Measurements from ENCODE around the gene USP53. TPM values are rescaled to one million over a fixed set of nuclear protein-coding genes. Genes with fewer than 3 reads are reported as not detected.

The USP53 gene
- total RNA-seq, 3 donors from 2014 or later (not counting 1 experiment from before 2014, with no cell fraction given) = 8.9 to 10.5 (median 9.3) TPM

DNA sequence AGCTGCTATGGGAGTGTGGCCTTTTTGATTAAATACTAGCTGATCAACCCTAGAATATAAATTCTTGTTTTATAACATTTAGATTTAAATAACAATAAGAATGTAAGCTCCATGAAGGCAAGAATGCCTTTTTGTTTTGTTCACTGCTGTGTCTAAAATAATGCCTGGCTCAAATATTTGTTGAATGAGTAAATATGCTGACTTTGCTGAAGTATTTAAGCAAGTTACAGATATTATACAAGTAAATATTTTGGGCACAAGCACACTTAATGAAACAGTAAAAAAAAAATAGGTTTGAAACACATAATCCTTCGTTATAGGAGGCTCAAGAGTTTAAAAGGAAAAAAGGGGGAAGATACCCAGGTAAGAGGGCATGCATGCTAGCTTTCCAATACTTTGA, 85.3 kb downstream of the USP53 start:
- Histone ChIP-seq H3K4me3 (ENCODE audit: low read length) (no peak overlapping the region), H3K36me3 (ENCODE audit: control insufficient read depth, insufficient read depth, low read length) (peaks cover 19% of the 10 kb centered on the region), H3K9me3 (ENCODE audit: control insufficient read depth, insufficient read depth, low read length) (no peaks in the 10 kb centered on the region), H3K4me1 (ENCODE audit: control insufficient read depth, insufficient read depth, low read length) (peaks cover 15% of the 10 kb centered on the region), H3K27me3 (ENCODE audit: control insufficient read depth, insufficient read depth, low read length) (no peaks in the 10 kb centered on the region), H3K27ac (ENCODE audit: low read length) (no peak overlapping the region)
- no peak for ATAC-seq
- Mint-ChIP-seq H3K27me3 (ENCODE audit: low read depth in 2 of 2) (no peaks in the 10 kb centered on the region), H3K9me3 (no peaks in the 10 kb centered on the region), H3K4me3 (peak overlapping the region; percentile 100), H3K27ac (peak overlapping the region; percentile 100), H3K4me1 (peaks cover 30 to 38% of the 10 kb centered on the region in 2 donors), H3K36me3 (peaks cover 8% of the 10 kb centered on the region)
- intact Hi-C loops (cut with micrococcal nuclease) = no loop called here
- 100% methylated on average over 1 of the region's 1 CpG for WGBS (ENCODE audit: insufficient coverage)
- no peak for TF ChIP-seq CTCF (IDR thresholded peaks at IDR 0.05)
- no peak for DNase-seq

DNA sequence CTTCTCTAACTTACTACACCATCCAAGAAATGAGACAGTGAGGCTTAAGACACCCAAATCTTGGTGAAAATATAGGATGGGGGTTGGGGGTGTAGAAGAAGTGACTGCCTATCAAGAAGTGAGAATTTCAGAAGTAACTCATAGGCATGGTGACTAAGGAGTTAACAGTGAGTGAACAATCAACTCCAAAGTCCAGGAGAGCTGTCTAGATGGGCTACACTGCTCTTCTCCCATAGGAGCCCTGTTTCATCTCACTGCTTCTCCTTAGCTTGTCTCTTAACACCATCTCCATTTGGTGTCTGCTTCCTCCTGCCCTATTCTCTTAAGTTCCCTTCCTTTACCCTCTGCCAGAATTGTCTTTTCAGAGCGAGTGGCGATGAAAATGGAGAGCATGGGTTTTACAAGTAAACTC, 86.8 kb downstream of the USP53 start:
- H3K36me3 ChIP-seq (ENCODE audit: control insufficient read depth, insufficient read depth, low read length) = peaks cover 19% of the 10 kb centered on the region
- peak overlapping the region; percentile 100 for H3K27ac Mint-ChIP-seq

DNA sequence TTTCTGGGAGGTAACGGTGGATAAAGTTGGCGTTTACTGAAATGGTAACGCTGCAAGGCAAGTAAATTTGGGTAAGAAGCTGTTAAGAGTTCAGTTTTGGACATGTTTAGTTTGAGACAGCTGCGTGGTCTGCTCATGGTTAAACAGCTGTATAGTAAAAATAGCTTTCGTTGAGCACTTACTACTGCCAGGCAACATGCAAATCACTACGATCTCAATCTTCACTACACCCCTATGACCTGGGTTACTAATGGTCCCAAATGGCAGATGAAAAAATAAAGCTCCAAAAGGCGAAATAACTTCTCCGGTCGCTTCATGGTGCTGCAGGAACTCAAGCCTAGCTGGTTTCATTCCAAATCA, 87.2 kb downstream of the USP53 start:
- TF ChIP-seq CTCF (IDR thresholded peaks at IDR 0.05) = no peak
- WGBS (ENCODE audit: insufficient coverage) = 2% methylated on average over 9 of the region's 9 CpGs
- H3K4me3 ChIP-seq (ENCODE audit: low read length) = peak overlapping the region; percentile 94

More for the DNA sequence above, 86.8 kb downstream of the USP53 start:
- Mint-ChIP-seq H3K4me1 (peaks cover 30 to 38% of the 10 kb centered on the region in 2 donors), H3K27me3 (ENCODE audit: low read depth in 2 of 2) (peaks cover 4 to 5% of the 10 kb centered on the region in 2 donors), H3K36me3 (peaks cover 8% of the 10 kb centered on the region), H3K4me3 (peak overlapping the region; percentile 100), H3K9me3 (no peaks in the 10 kb centered on the region)
- ATAC-seq (no peak), DNase-seq (peak in 1 of 2 donors; percentile 40)
- Histone ChIP-seq H3K4me3 (ENCODE audit: low read length) (peak overlapping the region; percentile 94), H3K27ac (ENCODE audit: low read length) (peak overlapping the region; percentile 97), H3K9me3 (ENCODE audit: control insufficient read depth, insufficient read depth, low read length) (no peaks in the 10 kb centered on the region), H3K4me1 (ENCODE audit: control insufficient read depth, insufficient read depth, low read length) (peaks cover 15% of the 10 kb centered on the region), H3K27me3 (ENCODE audit: control insufficient read depth, insufficient read depth, low read length) (no peaks in the 10 kb centered on the region)
- no peak for TF ChIP-seq CTCF (IDR thresholded peaks at IDR 0.05)
- intact Hi-C loops (cut with micrococcal nuclease) = no loop called here
- 3% methylated on average over 2 of the region's 2 CpGs for WGBS (ENCODE audit: insufficient coverage)

More for the DNA sequence above, 87.2 kb downstream of the USP53 start:
- Histone ChIP-seq H3K9me3 (ENCODE audit: control insufficient read depth, insufficient read depth, low read length) (no peaks in the 10 kb centered on the region), H3K4me1 (ENCODE audit: control insufficient read depth, insufficient read depth, low read length) (peaks cover 15% of the 10 kb centered on the region), H3K27me3 (ENCODE audit: control insufficient read depth, insufficient read depth, low read length) (no peaks in the 10 kb centered on the region), H3K36me3 (ENCODE audit: control insufficient read depth, insufficient read depth, low read length) (peaks cover 19% of the 10 kb centered on the region), H3K27ac (ENCODE audit: low read length) (peak overlapping the region; percentile 97)
- Mint-ChIP-seq H3K27ac (peak overlapping the region; percentile 100), H3K36me3 (peaks cover 8% of the 10 kb centered on the region), H3K4me3 (peak overlapping the region; percentile 100), H3K4me1 (peaks cover 30 to 38% of the 10 kb centered on the region in 2 donors), H3K27me3 (ENCODE audit: low read depth in 2 of 2) (peaks cover 4 to 6% of the 10 kb centered on the region in 2 donors), H3K9me3 (no peaks in the 10 kb centered on the region)
- ATAC-seq = peak in 2 of 3 donors; percentile 0 to 1
- intact Hi-C loops (cut with micrococcal nuclease) = loop anchor here (1.0 to 10.0 kb wide), 2 partner anchors 87 to 1025 kb away; partner anchors contain the start of gene USP53
- no peak for DNase-seq
